DOHH2 (cell line): ENCODE results near the gene SLC22A15.

Source experiments
- CTCF ChIP-seq: fragments of 200-600 bp; sonication (generic); IDR thresholded peaks from one replicate; pipeline ENCODE4 v1.5.1; 2014; ENCODE audit warnings: antibody characterized with exemption, mild to moderate bottlenecking, low read depth, low read length; ENCODE audit not compliant: poor library complexity, severe bottlenecking
- EZH2phosphoT487 ChIP-seq: fragments of 200-600 bp; sonication (generic); IDR thresholded peaks from 2 replicates; pipeline ENCODE4 v1.6.1; 2017; ENCODE audit warnings: borderline replicate concordance, mild to moderate bottlenecking, antibody characterized with exemption, low read length, moderate library complexity, mixed read lengths

- TF ChIP-seq CTCF (no peak), EZH2phosphoT487 (no peak)
Observed at GRCh38 chr1:116075990-116076389, 99.7 kb downstream of the SLC22A15 start.
